OCI-LY7 (cell line): Measurements from ENCODE around the gene CD36. TPM values are rescaled to one million over a fixed set of nuclear protein-coding genes. Genes with fewer than 3 reads are reported as not detected.

ENCODE experiments used
- BruUV-seq: library from RNA; stranded (reverse); fragments of 400-500 nt; replicated peaks from 2 replicates; lab custom pipeline; 2021; lab: Mats Ljungman, UMichigan
- CTCF ChIA-PET: fragments of 300-600 bp; sonication (Branson Sonifier 250); formaldehyde crosslinking; loops from one replicate; lab custom pipeline; 2022; ENCODE audit warnings: antibody characterized with exemption; ENCODE audit not compliant: unreplicated experiment; lab: Charles Lee
- POLR2A ChIA-PET: fragments of 300-600 bp; sonication (Branson Sonifier 250); formaldehyde crosslinking; loops from one replicate; lab custom pipeline; 2022; ENCODE audit warnings: antibody characterized with exemption; lab: Charles Lee
- DNase-seq: peaks from one replicate; pipeline ENCODE4 v3.0.0-alpha.2; 2015; ENCODE audit warnings: low spot score
- H2AFZ ChIP-seq: fragments of 200-600 bp; sonication (generic), shearing (Covaris generic); 2 replicates; pipeline ENCODE4 v1.6.1; 2014; ENCODE audit warnings: mild to moderate bottlenecking, antibody characterized with exemption, low read length, moderate library complexity
- H3K27ac ChIP-seq: fragments of 200-600 bp; sonication (generic); 2 replicates; pipeline ENCODE4 v1.5.1; 2014; ENCODE audit warnings: mixed run types, low read depth, mild to moderate bottlenecking, moderate library complexity, low read length, inconsistent platforms; ENCODE audit not compliant: poor library complexity, severe bottlenecking
- H3K36me3 ChIP-seq: fragments of 200-600 bp; sonication (generic); 2 replicates; pipeline ENCODE4 v1.6.1; 2014; ENCODE audit warnings: mild to moderate bottlenecking, antibody characterized with exemption, low read length, moderate library complexity, mixed read lengths; ENCODE audit not compliant: insufficient read depth
- H3K4me1 ChIP-seq: fragments of 200-600 bp; sonication (generic); 2 replicates; pipeline ENCODE4 v1.5.1; 2014; ENCODE audit warnings: mild to moderate bottlenecking, low read length; ENCODE audit not compliant: insufficient read depth, poor library complexity, severe bottlenecking
- H3K4me2 ChIP-seq: fragments of 200-600 bp; sonication (generic); 2 replicates; pipeline ENCODE4 v1.6.1; 2014; ENCODE audit warnings: mild to moderate bottlenecking, low read length
- H3K4me3 ChIP-seq: fragments of 200-600 bp; sonication (generic); 2 replicates; pipeline ENCODE4 v1.5.1; 2014; ENCODE audit warnings: mild to moderate bottlenecking, low read depth, low read length; ENCODE audit not compliant: poor library complexity, severe bottlenecking
- H3K79me2 ChIP-seq: fragments of 200-600 bp; sonication (generic); 2 replicates; pipeline ENCODE4 v1.6.1; 2016; ENCODE audit warnings: low read depth, mild to moderate bottlenecking, low read length, moderate library complexity, mixed read lengths; ENCODE audit not compliant: insufficient read depth
- H3K9me2 ChIP-seq: fragments of 200-600 bp; sonication (generic); 2 replicates; pipeline ENCODE4 v1.6.1; 2016; ENCODE audit warnings: mild to moderate bottlenecking, low read length, mixed read lengths; ENCODE audit not compliant: insufficient read depth
- H3K9me3 ChIP-seq: fragments of 200-600 bp; sonication (generic); 2 replicates; pipeline ENCODE4 v1.6.1; 2014; ENCODE audit warnings: mild to moderate bottlenecking, mixed run types, low read length, mixed read lengths
- H4K20me1 ChIP-seq: fragments of 200-600 bp; sonication (generic); 2 replicates; pipeline ENCODE4 v1.6.1; 2014; ENCODE audit warnings: mild to moderate bottlenecking, antibody characterized with exemption, low read length, moderate library complexity, mixed read lengths; ENCODE audit not compliant: insufficient read depth
- EZH2phosphoT487 ChIP-seq: fragments of 200-600 bp; sonication (generic); IDR thresholded peaks from 2 replicates; pipeline ENCODE4 v1.6.1; 2018; ENCODE audit warnings: low read depth, borderline replicate concordance, mild to moderate bottlenecking, mixed run types, antibody characterized with exemption, low read length, moderate library complexity, mixed read lengths
- intact Hi-C: fragments of 100-400 bp; cut with micrococcal nuclease; formaldehyde crosslinking; loops from one replicate; pipeline ENCODE4 v1.10.0; 2022; ENCODE audit not compliant: unreplicated experiment
- total RNA-seq, 2 experiments: library from RNA; depleted of rRNA in 1 of 2; stranded (reverse); fragments of >200 nt in 1 of 2; shearing (Covaris generic) in 1 of 2; gene quantifications; 2 replicates each; pipeline ENCODE4 v1.2.3, GENCODE V29; 2014 to 2022
- TF ChIP-seq, protein P1 (sequence below): fragments of 200-600 bp; sonication (generic); conservative IDR thresholded peaks from 2 replicates; pipeline ENCODE4 v1.5.1; 2014; ENCODE audit warnings: mild to moderate bottlenecking, antibody characterized with exemption, low read length, moderate library complexity, mixed read lengths

The CD36 gene
- total RNA-seq, 2 experiments from 2014 or later: not detected

DNA sequence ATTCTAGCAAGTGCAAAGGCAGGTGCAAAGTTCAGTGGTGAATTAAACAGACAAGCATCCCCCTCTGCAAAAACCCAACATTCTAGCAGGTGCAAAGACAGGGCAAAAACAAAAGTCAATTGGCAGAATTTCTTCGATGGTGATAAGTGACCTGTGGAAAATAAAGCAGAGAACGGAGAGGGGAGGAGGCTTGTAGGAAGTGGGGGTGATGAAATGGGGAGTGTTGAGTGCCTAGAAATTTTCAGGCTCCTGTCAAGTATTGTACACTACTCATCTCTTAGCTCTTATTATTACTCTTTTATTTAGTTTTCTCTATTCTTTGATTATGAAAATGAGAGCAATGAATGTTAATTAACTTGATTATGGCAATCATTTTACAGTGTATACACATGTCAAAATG lies 2.4 kb upstream of the CD36 start:
- Histone ChIP-seq H3K4me1 (no peaks in the 10 kb centered on the region), H3K9me3 (no peaks in the 10 kb centered on the region), H3K36me3 (no peaks in the 10 kb centered on the region), H2AFZ (no peak overlapping the region), H3K9me2 (no peaks in the 10 kb centered on the region), H3K4me2 (no peak overlapping the region), H3K4me3 (no peak overlapping the region), H4K20me1 (no peaks in the 10 kb centered on the region), H3K79me2 (no peaks in the 10 kb centered on the region), H3K27ac (no peak overlapping the region)
- intact Hi-C loops: no loop called here
- CTCF ChIA-PET: no interaction called here
- POLR2A ChIA-PET: no interaction called here
- TF ChIP-seq, protein P1, sequence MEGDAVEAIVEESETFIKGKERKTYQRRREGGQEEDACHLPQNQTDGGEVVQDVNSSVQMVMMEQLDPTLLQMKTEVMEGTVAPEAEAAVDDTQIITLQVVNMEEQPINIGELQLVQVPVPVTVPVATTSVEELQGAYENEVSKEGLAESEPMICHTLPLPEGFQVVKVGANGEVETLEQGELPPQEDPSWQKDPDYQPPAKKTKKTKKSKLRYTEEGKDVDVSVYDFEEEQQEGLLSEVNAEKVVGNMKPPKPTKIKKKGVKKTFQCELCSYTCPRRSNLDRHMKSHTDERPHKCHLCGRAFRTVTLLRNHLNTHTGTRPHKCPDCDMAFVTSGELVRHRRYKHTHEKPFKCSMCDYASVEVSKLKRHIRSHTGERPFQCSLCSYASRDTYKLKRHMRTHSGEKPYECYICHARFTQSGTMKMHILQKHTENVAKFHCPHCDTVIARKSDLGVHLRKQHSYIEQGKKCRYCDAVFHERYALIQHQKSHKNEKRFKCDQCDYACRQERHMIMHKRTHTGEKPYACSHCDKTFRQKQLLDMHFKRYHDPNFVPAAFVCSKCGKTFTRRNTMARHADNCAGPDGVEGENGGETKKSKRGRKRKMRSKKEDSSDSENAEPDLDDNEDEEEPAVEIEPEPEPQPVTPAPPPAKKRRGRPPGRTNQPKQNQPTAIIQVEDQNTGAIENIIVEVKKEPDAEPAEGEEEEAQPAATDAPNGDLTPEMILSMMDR: no peak
- no peak for TF ChIP-seq EZH2phosphoT487
- BruUV-seq: no TSS peak
- no peak for DNase-seq

DNA sequence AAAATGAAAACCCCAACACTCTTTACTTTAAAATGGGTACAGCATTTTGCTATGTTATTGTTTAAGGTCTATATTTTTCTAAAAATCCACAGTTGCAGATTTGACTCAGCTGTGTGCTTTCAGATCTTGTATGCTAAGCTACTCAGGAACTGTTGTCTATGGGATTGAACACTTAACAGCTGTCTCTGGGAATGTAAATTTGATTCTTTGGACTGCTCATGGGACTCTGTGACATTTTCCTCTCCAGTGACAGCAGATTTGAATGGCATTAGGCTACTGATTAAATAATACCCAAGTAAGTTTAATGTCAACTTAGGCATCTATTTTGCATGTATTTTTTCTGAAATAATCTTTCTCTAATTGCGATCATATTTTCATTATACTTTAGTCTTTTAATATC lies 1.7 kb upstream of the CD36 start:
- POLR2A ChIA-PET: no interaction called here
- intact Hi-C loops: no loop called here

DNA sequence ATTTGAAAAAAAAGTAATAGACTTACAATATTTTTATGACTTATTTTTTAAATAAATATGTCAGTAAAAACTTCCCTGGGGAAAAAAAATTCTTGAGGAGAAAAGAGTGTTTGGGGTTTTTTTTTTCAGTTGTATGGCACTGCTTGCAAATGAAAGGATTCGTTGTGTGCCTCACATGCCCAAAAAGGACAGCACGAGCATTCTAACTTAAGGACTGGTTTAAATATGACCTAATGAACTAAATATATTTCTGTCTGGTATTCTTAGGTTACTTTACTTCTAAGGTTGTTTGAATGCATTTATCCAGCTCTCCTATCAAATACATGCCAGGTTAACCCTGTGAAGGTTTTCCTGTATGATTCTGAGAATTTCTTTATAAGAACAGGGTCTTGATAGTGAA lies 988 bp upstream of the CD36 start:
- Histone ChIP-seq H3K4me3 (no peak overlapping the region), H3K9me2 (no peaks in the 10 kb centered on the region), H3K4me2 (no peak overlapping the region), H3K27ac (no peak overlapping the region), H3K4me1 (no peaks in the 10 kb centered on the region), H3K79me2 (no peaks in the 10 kb centered on the region), H3K9me3 (no peaks in the 10 kb centered on the region), H4K20me1 (no peaks in the 10 kb centered on the region), H2AFZ (no peak overlapping the region), H3K36me3 (no peaks in the 10 kb centered on the region)
- ChIA-PET POLR2A (no interaction called here), CTCF (no interaction called here)
- intact Hi-C loops: no loop called here
- no TSS peak for BruUV-seq
- no peak for DNase-seq
- no peak for TF ChIP-seq EZH2phosphoT487
- TF ChIP-seq, protein P1: no peak

More for the DNA sequence above, 1.7 kb upstream of the CD36 start:
- BruUV-seq: no TSS peak
- Histone ChIP-seq H4K20me1 (no peaks in the 10 kb centered on the region), H3K4me2 (no peak overlapping the region), H2AFZ (no peak overlapping the region), H3K9me2 (no peaks in the 10 kb centered on the region), H3K79me2 (no peaks in the 10 kb centered on the region), H3K4me3 (no peak overlapping the region), H3K4me1 (no peaks in the 10 kb centered on the region), H3K9me3 (no peaks in the 10 kb centered on the region), H3K27ac (no peak overlapping the region), H3K36me3 (no peaks in the 10 kb centered on the region)
- CTCF ChIA-PET: no interaction called here
- DNase-seq: no peak
- no peak for TF ChIP-seq EZH2phosphoT487
- TF ChIP-seq, protein P1: no peak
